Activated CD8-positive, alpha-beta memory T cell treated with anti-CD3 and anti-CD28 coated beads, Interleukin-2, amount 50 U/mL, for 1 hour (primary cell): ENCODE data around the gene GRIN2C.
"Not testable (repeated sequence)": the region's sequence is repeated elsewhere in the genome, so short reads cannot be mapped to it uniquely, and the experiment has no call there.

Source experiments
- DNase-seq: peaks from one replicate; pipeline ENCODE4 v3.0.0-alpha.2; 2020; ENCODE audit errors: extremely low read depth

GRIN2C gene

DNA sequence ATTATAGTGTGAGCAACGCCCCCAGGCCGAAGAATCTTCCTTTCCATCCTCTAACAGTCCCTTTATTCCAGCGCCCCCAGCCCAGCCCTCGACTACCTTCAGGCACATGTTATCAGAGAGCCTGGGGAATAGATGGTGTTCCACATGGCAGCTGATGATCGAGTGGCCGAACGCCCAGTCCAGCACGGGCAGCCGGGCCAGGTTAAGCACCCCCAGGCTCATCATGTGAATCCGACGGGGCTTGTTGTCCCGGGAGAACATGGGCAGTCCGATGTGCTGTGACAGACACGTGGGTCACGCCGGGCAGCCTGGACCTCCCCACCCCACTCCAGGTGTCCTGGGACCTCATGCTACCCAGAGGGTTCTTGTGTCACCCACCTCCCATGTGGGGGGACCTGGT is 19.6 kb upstream of the GRIN2C start:
- DNase-seq: no peak

DNA sequence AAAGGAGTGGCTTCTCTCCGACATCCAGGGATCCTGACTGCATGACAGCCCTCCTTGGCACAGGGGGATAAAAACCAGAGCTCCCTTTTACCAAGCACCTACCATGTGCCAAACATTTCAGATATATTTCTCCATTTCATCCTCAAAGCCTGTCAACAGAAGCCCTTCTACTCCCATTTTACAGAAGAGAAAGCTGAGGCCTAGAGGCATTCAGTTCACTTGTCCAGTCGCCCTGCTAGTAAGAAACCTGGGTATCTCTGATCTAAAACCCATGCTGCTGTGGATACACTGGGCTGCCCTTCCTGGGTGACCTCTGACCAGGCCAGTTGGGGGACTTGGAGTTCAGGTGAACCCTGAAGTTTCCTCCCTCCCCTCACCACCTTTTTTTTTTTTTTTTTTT is 19.0 kb upstream of the GRIN2C start:
- DNase-seq: no peak

- DNase-seq: no peak
Observed at GRCh38 chr17:74877592-74878548, 18.2 kb upstream of the GRIN2C start.

- no peak for DNase-seq
Observed at GRCh38 chr17:74875977-74876593, 16.4 kb upstream of the GRIN2C start.

GRCh38 chr17:74875155-74875976 is 15.7 kb upstream of the GRIN2C start:
- no peak for DNase-seq

GRCh38 chr17:74874615-74875037 is 14.9 kb upstream of the GRIN2C start:
- no peak for DNase-seq

- DNase-seq: no peak
Observed at GRCh38 chr17:74873874-74874614, 14.4 kb upstream of the GRIN2C start.

GRCh38 chr17:74873037-74873873 is 13.6 kb upstream of the GRIN2C start:
- DNase-seq: peak; percentile 98

- DNase-seq: no peak
Observed at GRCh38 chr17:74872313-74873036, 12.8 kb upstream of the GRIN2C start, which contains the start of gene FDXR. TSS of gene FDXR (minus strand) at chr17:74872994. CDS start at chr17:74872944, 50 bp downstream.

DNA sequence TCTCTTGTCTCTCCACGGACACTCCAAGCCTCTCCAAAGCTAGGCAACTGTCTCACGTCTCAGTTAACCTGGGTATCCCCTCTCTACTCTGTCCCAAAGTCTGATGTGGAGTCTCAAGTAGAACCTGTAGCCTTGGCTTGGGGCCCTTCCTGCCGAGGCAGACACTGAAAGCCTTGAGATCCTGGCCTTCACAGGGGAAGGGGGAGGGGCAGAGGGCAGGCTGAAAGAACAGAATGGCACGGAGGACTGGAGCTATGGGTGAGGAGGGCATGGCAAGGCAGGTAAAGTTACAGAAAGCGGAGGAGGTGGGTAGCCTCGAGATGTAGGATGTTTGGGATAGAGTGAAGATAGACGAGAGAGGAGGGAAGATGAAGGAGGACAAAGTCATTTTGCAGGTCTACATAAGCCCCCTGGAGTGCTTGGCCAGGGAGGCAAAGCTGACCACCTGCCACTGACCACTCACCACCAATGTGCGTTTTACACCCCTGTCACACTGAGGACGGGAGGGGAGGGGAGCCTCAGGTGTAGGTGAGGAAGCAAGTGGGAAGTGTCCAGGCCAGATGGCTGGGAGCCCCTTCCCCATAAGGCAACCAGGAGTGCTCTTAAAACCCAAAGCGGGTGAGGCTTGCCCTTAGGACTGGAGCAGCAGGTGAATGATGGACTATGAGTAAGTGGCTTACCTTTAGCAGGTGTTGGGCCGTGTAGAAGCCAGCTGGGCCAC is 11.8 kb upstream of the GRIN2C start:
- no peak for DNase-seq

GRCh38 chr17:74870512-74870911 is 10.8 kb upstream of the GRIN2C start:
- DNase-seq: no peak

DNA sequence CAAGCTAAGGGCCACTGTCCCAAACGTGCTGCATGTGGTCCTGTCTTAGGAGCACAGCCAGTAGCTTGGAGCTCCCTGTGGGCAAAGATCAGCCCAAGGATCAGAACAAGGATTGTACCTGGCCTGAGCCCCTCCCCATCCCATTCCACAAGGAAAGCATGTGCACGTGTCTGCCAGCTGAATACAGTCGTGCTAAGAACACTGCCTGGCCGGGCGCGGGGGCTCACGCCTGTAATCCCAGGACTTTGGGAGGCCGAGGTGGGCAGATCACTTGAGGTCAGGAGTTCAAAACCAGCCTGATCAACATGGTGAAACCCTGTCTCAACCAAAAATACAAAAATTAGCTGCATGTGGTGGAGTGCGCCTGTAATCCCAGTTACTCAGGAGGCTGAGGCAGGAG is 10.3 kb upstream of the GRIN2C start:
- DNase-seq: not testable (repeated sequence)

DNA sequence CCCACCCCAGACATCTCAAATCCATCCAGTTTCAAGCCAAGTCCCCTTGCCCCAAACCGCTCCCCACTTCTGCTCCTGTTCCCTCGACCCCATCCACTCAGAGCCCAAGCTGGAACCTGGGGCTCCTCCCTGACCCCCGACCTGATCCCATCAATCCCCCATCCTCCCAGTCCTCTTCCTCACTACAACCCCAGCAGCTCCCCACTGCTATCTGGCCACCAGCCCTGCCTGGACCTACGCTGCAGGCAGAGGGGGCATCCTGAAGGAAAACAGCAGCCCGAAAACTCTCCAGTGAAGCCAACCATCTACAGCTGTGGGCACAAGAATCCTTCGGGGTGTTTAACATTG is 9.2 kb upstream of the GRIN2C start:
- no peak for DNase-seq

- DNase-seq: no peak
Observed at GRCh38 chr17:74868251-74868907, 8.7 kb upstream of the GRIN2C start.

DNA sequence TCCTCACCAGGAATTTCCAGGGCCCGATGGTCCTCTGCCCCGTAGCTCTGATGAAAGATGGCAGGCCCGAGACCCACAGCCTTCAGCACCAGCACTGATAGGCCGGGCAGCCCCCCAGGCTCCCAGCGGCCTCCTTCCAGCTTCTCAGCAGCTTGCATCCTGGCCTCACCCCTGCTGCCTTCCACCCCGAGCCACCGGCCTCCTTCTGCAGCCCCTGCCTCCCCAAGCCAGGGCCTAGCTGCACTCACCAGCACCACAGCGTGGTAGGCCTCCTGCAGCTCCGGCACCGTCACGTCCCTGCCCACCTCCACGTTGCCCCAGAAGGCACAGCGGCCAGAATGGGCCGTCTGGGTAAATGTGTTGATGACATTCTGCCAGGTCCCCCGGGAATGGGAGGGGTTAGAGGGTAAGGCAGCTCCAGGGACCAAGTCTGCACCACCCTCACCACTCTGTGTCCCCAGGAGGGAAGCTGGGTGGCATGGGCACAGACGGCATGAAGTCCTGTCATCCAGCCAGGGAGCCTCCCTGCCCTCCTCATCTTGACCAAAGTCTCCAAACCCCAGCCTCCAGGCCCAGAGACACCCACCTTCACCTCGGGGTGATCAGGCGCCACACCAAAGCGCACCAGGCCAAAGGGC is 6.6 kb upstream of the GRIN2C start:
- no peak for DNase-seq

GRCh38 chr17:74865504-74866197 is 6.0 kb upstream of the GRIN2C start:
- DNase-seq: no peak

DNA sequence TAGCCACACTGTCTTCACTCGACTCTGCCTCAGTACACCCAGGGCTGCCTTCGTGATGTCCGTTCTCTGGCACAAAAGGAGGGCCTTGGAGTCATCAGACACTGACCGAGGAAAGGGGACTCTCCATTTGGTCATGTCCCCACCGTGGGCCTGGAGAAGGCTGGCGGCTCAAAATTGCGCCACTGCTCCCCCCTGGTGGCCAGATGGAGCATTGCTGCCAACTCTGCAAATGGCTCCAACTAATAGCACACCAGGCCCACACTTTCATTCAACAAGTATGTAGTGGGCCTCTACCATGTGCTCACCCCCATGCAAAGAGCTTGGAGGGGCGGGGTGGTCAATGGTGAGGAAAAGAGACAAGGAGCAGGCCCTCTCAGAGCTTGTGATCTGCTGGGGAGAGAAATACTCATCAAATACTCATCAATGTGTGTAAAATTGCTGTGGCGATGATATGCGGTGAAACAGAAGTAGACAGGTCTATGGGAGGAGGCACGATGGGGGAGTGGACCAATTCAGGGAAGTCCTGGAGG is 5.2 kb upstream of the GRIN2C start:
- no peak for DNase-seq
